H1 (cell line): ENCODE measurements around the gene CDIPT. TPM values are rescaled to one million over a fixed set of nuclear protein-coding genes. Genes with fewer than 3 reads are reported as not detected.
A peak's percentile ranks its signal among the peaks of the same experiment; 100 is the strongest.

Experiments used
- CBX5 ChIP-seq: fragments of 300-800, 300-1000 bp; sonication (generic); IDR thresholded peaks from 2 replicates; pipeline ENCODE4 v1.7.1; 2016; ENCODE audit warnings: antibody characterized with exemption, low read length, low read depth
- CHD7 ChIP-seq: fragments of 300-600 bp; sonication (generic); IDR thresholded peaks from 2 replicates; pipeline ENCODE4 v1.7.1; 2012; ENCODE audit warnings: low read length, moderate library complexity, mild to moderate bottlenecking, inconsistent platforms; ENCODE audit not compliant: insufficient replicate concordance
- JUND ChIP-seq: IDR thresholded peaks from 2 replicates; pipeline ENCODE4 v1.6.1; 2011; ENCODE audit warnings: mild to moderate bottlenecking, improper control_type of control experiment, low read length
- POLR2A ChIP-seq, 2 experiments: IDR thresholded peaks; 1 replicate in 1 of 2; 2 replicates in 1 of 2; pipeline ENCODE4 v1.6.1; 2011; ENCODE audit warnings: low read depth in 2 of 2, low read length in 2 of 2, mild to moderate bottlenecking in 2 of 2; ENCODE audit errors: control extremely low read depth in 1 of 2
- SAP30 ChIP-seq: fragments of 300-600 bp; sonication (generic); IDR thresholded peaks from 2 replicates; pipeline ENCODE4 v1.7.1; 2012; ENCODE audit warnings: low read length, moderate library complexity, mild to moderate bottlenecking, inconsistent platforms; ENCODE audit not compliant: insufficient read depth, insufficient replicate concordance
- SP1 ChIP-seq: IDR thresholded peaks from 2 replicates; pipeline ENCODE4 v1.6.1; 2011; ENCODE audit warnings: low read depth, low read length
- TAF7 ChIP-seq: optimal IDR thresholded peaks from 2 replicates; pipeline ENCODE3; 2011; ENCODE audit warnings: low read depth, mild to moderate bottlenecking, inconsistent platforms, low read length, moderate library complexity, borderline replicate concordance
- polyA plus RNA-seq, 7 experiments: library from polyadenylated mRNA; depleted of rRNA in 3 of 7; stranded (reverse) in 5 of 7; unstranded in 2 of 7; fragments of >200 nt in 5 of 7; fragments of 200-250 nt in 2 of 7; gene quantifications; 1 replicate in 5 of 7; 2 replicates in 1 of 7; 4 replicates in 1 of 7; pipeline versions ENCODE4 v1.2.1 to v1.2.3, GENCODE V29; 2011 to 2013; ENCODE audit warnings: missing spikeins in 2 of 7, mixed read lengths in 2 of 7
- total RNA-seq: library from RNA; stranded (reverse); fragmentation: NEBNext Ultra II Directional; extraction: Animal tissue kit (Norgen Biotek cat#: 25700); gene quantifications from 2 replicates; pipeline ENCODE4 v1.2.1, GENCODE V29; 2021

Gene CDIPT
- total and polyA plus RNA-seq, 2 of the 8 experiments (the other 6 are each of a cell fraction or from before 2014, with no cell fraction given), result 69.2 to 140 TPM

GRCh38 chr16:29811170-29811895 lies 51.7 kb downstream of the CDIPT start (continued):
- TF ChIP-seq CHD7 (no peak), JUND (no peak), CBX5 (no peak), POLR2A (IDR thresholded peaks at IDR 0.05; ENCODE audit: control extremely low read depth in 1 of 2, low read depth in 2 of 2, low read length in 2 of 2) (peak in 1 of 2 experiments; percentile 78; a peak in 1 of 3 replicates), SP1 (peak; percentile 33; the same call in 1 of the 2 replicates), TAF7 (peak; percentile 17), SAP30 (peak; percentile 75)
